Ishikawa (cell line): Measurements from ENCODE around the gene USPL1.

Experiments
- NFIC ChIP-seq: IDR thresholded peaks from 2 replicates; pipeline ENCODE4 v1.6.1; 2012
- YY1 ChIP-seq: IDR thresholded peaks from 2 replicates; pipeline ENCODE4 v1.6.1; 2012; ENCODE audit warnings: low read depth

GRCh38 chr13:30638301-30638700 lies 20.6 kb downstream of the USPL1 start:
- TF ChIP-seq YY1 (no peak), NFIC (no peak)
